ENCODE data around the gene MACF1. TPM values are rescaled to one million over a fixed set of nuclear protein-coding genes. Genes with fewer than 3 reads are reported as not detected.
"Not testable (repeated sequence)": the region's sequence is repeated elsewhere in the genome, so short reads cannot be mapped to it uniquely, and the experiment has no call there.

Gene MACF1, protein sequence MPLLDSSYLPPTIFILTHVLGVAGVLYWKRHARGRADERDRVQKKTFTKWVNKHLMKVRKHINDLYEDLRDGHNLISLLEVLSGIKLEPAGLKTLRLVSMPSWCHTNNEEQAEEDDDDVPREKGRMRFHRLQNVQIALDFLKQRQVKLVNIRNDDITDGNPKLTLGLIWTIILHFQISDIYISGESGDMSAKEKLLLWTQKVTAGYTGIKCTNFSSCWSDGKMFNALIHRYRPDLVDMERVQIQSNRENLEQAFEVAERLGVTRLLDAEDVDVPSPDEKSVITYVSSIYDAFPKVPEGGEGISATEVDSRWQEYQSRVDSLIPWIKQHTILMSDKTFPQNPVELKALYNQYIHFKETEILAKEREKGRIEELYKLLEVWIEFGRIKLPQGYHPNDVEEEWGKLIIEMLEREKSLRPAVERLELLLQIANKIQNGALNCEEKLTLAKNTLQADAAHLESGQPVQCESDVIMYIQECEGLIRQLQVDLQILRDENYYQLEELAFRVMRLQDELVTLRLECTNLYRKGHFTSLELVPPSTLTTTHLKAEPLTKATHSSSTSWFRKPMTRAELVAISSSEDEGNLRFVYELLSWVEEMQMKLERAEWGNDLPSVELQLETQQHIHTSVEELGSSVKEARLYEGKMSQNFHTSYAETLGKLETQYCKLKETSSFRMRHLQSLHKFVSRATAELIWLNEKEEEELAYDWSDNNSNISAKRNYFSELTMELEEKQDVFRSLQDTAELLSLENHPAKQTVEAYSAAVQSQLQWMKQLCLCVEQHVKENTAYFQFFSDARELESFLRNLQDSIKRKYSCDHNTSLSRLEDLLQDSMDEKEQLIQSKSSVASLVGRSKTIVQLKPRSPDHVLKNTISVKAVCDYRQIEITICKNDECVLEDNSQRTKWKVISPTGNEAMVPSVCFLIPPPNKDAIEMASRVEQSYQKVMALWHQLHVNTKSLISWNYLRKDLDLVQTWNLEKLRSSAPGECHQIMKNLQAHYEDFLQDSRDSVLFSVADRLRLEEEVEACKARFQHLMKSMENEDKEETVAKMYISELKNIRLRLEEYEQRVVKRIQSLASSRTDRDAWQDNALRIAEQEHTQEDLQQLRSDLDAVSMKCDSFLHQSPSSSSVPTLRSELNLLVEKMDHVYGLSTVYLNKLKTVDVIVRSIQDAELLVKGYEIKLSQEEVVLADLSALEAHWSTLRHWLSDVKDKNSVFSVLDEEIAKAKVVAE (N-terminal part only)
- total RNA-seq (2014; rRNA removed; shearing (Covaris generic)): 89.7 and 134 TPM in 2 replicates

DNA sequence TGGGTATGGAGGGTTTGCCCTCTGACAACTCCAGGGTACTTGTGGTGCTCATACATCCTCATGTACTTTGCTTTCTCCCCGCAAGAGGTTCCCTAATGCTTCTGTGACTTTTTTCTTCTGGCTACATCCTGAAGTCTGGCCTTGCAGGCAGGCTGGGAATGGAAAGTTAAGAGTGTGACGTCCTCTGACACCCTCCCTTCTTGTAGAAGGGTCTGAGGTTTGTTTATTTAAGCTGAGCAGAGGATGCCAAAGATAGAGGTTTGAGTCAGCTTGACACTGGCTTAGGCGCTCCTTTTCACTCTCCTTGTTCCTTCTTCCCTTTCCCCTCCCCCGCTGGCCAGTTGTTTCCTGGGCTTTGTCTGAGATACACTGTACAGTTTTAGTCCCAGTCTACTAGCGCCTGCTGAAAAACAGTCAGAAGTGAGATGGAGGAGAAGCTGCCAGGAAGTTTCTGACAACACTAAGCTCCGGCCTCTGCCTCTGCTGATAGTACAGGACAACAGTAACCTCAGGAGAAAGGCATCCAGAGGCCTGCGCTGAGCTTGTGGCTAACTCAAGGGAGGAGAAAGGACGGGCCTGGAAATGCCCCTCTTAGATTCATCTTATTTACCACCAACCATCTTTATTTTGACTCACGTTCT, at the start of gene MACF1:
MACF1 (plus strand) TSS at position 255 of the 641 bp plus-strand sequence; CDS start at position 583, 328 bp downstream.
- peak; percentile 30 for DNase-seq (ENCODE audit: low spot score)
- in situ Hi-C loops (cut with HindIII; ENCODE audit: low sequenced_read_pairs): no loop called here

DNA sequence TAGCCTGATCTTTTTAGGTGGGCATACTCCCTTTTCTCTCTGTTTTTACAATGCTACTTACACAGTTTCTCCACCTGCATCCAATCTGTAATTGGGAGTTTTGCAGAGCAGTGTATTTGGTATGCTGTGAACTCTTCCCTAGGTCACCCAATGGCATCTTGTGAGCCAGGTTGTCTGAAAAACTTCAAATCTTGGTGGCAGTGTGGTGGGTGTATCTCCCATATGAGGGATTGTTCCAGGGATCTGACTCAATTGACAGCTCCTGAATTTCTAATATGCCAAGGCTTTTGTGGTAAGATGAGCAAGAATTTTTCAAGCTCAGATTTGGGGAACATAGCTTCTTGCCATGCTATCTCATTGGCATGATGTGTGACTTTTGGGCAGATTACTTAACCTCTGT, 47.2 kb upstream of the MACF1 start:
- in situ Hi-C loops (cut with HindIII; ENCODE audit: low sequenced_read_pairs): no loop called here
- no peak for DNase-seq (ENCODE audit: low spot score)

DNA sequence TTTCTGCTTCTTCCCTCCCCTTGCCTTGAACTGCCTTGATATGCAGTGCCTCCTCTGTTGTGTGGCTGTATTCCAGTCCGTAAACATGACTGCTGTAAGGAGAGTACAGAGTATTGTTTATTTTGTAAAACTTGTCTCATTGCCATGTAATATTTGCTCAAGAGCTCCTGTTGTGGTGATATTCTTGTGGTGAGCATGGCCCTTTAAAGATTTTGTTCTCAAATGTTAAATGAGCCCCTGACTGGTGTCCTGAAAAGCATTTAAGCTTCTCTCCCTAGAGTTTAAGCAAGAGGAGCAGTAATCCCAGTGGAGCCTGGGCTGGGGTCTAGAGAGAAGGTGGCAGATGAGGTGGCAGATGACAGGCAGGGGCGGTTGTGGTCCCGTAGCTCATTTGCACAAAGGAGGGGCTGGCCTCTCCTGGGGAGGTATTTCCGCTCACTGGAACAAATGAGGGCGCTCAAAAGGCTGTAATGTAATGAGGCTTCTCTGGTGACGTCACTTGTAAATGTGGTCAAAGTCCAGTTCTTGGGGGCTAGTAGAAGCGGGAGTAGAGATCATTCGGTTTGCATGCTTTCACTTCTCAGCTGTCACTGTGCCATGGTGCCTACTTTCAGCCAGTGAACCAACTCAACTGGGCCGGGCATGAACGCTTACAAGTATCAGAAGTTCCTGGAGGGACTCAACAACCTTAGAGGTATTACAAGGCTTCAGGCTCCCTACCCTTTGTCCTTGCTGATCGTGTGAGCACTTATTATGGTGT, 46.0 kb upstream of the MACF1 start:
- peak; percentile 58 for DNase-seq (ENCODE audit: low spot score)
- in situ Hi-C loops (cut with HindIII; ENCODE audit: low sequenced_read_pairs): no loop called here

DNA sequence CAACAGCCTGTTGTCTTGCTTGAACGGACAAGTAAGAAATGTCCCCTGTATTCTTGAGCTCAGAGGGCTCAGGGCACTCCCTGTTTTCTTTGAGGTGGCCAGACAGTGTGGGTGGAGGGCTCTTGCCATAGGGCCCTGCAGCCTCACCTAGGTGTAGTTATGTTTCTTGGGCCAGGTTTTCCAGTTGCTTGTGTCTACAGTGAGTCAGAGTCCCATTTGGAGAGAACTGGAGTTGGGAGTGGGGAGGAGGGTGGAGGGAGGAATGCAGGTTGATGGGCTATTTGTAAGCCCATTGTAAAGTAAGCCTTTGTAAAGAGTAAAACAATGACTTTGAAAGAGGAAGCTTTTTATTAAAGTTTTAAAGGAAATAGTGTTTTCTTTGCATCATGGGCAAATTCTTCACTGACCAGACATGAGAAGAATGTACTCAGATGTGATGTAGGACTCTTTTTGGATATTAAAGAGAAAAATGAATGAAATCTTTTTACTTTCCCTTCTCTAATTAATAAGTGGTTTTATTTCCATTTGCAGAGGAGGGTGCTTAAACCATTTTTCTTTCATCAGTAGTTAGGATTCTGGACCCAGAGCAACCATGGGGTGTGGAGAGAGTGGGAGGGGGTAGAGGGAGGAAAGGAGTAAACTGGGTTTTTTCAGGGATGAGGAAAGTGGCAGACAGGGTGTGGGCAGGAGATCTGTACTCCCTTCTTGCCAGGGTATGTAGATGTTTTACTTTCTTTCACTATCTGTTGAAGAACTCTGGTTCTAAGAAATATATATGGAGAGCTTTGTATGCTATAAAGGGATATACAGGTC, 45.1 kb upstream of the MACF1 start:
- DNase-seq (ENCODE audit: low spot score): no peak
- in situ Hi-C loops (cut with HindIII; ENCODE audit: low sequenced_read_pairs): no loop called here

DNA sequence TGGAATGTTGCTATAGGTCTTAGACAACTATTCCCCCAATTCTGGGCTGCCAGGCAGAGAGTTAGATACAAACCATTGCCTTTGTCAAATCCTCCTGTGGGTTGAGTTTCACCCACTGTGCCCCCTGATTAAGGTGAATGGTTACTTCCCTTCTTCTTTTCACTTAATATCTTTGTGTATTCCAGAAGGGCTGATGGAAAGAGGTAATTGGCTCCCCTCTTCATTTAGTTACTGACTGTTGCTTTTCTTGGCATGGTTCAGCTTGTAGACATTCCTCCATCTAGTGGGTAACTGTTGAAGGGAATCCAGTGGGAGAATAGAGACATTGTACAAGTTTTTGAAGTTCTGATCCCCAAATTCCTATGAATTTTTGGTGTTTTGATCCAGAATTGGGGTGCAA, 43.8 kb upstream of the MACF1 start:
- no peak for DNase-seq (ENCODE audit: low spot score)

DNA sequence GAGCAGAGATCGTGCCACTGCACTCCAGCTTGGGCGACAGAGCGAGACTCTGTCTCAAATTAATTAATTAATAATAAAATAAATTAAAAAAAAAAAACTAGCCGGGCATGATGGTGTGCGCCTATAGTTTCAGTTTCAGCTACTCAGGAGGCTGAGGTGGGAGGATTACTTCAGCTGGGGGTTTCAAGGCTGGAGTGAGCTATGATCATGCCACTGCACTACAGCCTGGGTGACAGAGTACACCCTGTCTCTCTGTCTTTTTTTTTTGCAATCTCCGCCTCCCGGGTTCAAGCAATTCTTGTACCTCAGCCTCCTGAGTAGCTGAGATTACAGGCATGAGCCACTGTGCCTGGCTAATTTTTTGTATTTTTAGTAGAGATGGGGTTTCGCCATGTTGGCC, 42.7 kb upstream of the MACF1 start:
- DNase-seq (ENCODE audit: low spot score); in situ Hi-C loops (cut with HindIII; ENCODE audit: low sequenced_read_pairs): not testable (repeated sequence)

More for the DNA sequence above, 43.8 kb upstream of the MACF1 start:
- in situ Hi-C loops (cut with HindIII; ENCODE audit: low sequenced_read_pairs): no loop called here

DNA sequence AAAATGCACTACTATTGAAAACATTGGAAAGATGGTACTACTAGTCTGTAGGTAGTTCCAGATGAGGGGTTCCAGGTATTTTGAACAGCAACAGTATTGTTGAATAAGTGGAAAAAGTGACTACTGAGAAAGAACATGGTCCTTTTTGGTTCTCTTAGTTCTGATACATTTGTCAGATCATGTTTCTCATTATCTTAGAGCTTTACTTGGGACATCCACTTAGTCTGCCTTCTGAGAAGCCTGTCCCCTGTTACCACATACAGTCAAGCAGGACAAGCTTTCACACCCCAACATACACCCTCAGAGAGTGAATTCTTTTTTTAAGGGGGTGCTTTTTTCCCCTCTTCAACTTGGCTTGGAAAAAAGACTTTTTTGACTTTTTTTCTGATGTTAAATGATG, 41.0 kb upstream of the MACF1 start:
- in situ Hi-C loops (cut with HindIII; ENCODE audit: low sequenced_read_pairs): no loop called here
- no peak for DNase-seq (ENCODE audit: low spot score)

DNA sequence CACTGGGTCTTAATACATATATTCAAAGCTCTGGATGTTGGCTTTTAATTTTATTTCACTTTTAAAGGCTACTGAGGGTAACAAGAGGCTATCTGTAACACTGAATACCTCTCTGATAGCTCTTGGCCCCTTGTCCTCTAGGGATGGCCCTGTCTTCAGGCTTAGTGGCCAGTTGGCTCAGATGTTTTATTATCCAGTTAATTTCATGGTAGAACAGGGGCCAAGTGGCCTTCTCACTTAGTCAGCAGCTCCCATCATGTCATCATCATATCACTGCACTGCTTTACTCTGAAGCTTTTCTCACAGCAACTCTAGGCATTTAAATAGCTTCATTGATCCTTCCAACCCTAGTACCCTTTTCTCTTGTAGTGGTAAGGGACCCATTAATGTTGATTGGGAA, 40.2 kb upstream of the MACF1 start:
- in situ Hi-C loops (cut with HindIII; ENCODE audit: low sequenced_read_pairs): no loop called here
- DNase-seq (ENCODE audit: low spot score): peak; percentile 51

DNA sequence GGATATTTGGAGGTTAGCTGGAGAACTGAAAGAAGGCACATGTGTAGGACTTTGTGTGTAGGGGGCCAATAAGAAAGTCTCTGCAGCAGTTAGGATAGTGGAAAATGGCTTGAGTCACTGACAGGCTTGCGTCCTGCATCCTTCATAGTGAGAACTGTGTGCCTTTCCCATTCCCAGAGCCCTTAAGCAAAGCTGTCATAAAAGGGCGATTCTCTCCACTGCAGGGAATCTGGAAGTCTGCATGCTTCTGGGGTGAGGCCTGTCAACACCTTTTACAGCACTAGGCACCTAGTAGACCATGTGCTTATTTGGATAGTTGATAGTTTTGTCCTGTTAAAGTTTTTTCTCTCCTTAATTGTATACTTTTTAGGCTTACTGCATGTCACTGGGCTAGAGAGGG, 39.4 kb upstream of the MACF1 start:
- DNase-seq (ENCODE audit: low spot score): peak; percentile 64
- in situ Hi-C loops (cut with HindIII; ENCODE audit: low sequenced_read_pairs): no loop called here

DNA sequence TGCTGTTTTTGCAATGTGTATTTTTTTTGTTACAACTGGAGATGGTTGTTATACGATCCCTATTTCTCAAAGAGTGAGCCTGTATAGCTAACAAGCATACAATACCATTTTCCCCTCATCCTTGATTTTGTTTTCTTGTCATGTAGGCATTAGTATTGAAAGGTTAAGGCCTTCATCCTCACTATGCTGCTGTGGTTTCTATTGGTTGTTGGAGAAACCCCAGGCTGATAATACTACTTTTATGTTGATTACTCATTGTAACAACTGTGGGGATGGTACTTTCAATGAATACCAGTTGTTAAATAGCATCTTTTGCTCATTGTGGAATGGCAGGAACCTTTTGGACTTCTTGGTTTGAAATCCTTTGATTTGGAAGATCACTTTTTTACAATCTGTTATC, 39.0 kb upstream of the MACF1 start:
- no peak for DNase-seq (ENCODE audit: low spot score)
- in situ Hi-C loops (cut with HindIII; ENCODE audit: low sequenced_read_pairs): no loop called here

DNA sequence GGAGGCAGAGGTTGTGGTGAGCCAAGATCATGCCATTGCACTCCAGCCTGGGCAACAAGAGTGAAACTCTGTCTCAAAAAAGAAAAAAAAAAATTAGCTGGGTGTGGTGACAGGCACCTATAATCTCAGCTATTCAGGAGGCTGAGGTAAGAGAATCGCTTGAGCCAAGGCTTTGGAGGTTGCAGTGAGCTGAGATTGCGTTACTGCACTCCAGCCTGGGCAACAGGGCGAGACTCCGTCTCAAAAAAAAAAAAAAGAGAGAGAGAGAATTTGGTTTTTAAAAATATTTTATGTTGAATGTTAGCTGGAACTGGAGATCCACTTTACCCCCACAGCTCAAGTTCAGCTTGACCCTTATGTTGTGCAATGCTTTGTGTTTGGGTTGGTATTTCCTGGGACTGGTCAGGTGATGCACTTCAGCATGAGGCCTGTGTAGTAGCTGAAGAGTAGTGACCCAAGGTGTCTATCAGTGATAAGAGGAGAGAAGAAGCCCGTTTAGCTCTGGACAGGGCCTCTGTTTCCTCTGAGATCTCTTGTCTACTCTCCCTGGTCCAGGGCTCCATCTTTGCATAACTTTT, 36.8 kb upstream of the MACF1 start:
- in situ Hi-C loops (cut with HindIII; ENCODE audit: low sequenced_read_pairs): no loop called here
- no peak for DNase-seq (ENCODE audit: low spot score)

DNA sequence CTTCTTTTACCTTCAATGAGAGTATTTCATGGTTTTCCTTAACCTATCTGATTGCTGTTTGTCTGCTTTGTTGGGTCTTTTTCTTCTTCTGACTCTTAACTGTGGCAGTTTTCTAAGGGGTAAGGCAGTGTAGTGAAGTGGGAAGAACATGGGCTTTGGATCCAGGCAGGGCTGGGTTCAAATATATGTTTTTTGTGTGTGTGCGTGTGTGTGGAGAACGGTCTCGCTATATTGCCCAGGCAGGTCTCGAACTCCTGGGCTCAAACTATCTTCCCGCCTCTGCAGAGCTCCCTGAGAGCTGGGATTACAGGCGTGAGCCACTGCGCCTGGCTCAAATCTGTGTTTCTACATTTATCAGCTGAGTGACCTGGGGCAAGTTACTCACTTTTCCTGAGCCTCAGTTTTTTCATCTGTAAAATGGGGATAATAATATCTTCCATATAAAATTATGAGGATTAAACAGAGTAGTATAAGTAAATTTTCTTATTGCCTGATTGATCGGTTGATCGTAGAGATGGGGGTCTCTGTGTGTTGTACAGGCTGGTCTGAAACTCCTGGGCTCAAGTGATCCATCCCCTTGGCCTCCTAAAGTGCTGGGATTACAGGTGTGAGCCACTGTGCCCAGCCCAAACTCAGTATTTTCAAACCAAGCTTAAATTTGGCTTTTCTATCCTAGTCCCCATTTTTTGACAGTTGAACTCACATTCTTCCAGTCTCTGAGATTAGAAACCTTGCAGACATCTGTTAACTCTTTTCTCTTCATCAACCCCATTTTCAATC, 36.0 kb upstream of the MACF1 start:
- in situ Hi-C loops (cut with HindIII; ENCODE audit: low sequenced_read_pairs): no loop called here
- no peak for DNase-seq (ENCODE audit: low spot score)

DNA sequence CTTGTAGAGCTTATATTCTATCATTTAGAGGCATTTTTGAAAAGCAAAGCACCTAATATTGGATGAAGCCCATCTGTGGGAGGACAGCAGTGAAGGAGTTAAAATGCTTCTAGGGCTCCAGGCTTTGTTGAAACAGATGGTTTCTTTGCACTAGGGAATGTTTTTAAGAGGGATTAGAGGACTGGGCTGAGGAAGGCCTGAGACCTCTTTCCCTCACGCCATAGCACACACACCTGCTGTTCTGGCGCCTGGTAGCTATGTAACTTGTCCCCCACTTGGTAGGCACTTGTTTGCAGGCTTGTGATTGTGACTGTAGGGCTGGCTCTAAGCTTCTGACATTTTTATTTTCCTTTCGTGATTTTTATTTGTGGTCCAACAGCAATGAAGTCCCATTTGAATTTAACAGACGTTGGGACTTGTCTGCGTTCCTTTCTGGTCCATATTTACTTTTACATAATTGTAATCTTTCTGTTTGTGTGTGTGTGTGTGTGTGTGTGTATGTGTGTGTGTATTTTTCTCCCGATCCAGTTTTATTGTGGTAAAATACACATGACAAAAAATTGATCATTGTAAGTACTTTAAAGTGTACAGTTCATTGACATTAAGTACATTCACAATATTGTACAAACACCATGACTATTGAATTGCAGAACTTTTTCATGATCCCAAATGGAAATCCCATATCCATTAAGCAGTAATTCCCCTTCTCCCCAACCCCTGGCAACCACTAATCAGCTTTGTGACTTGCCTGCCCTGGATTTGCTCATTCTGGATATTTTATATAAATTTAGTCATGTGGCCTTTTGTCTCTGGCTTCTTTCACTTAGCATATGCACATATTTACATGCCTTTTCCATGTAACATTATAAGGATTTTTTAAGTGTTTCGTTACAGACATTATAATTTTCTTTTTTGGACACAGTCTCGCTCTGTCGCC, 33.5 kb upstream of the MACF1 start:
- peak; percentile 87 for DNase-seq (ENCODE audit: low spot score)
- in situ Hi-C loops (cut with HindIII; ENCODE audit: low sequenced_read_pairs): no loop called here

DNA sequence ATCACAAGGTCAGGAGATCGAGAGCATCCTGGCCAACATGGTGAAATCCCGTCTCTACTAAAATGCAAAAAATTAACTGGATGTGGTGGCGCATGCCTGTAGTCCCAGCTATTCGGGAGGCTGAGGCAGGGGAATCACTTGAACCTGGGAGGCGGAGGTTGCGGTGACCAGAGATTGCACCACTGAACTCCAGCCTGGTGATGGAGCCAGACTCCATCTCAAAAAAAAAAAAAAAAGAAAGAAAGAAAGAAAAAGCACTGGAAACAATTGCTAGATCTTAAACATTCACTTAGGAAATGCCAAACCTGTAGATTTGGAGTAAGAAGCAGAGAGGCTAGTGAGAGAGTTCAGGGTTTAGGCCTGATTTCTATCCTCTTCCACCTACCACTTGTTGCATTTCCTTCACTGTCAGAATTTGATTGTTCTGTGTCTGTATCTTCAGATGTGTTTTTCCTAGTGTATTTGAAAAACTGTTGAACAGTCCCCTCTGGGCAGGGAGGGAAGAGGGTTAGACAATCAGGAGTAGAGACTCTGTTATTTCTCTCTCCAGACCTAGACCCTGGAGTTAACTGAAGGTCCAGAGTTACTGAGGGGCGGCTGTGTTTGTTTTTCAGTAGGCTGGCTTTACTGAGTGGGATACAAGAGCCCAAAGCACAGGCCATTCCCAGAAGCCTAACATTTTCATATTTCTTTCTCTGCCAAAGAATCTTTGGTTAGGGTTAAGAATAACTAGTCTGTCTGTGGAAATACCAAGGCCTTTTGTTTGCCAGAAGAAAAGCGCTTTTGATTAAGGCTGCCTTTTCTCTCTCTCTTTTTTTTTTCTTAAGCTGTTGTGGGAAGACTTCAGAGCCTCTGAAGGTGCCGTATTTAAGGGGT, 31.1 kb upstream of the MACF1 start:
- DNase-seq (ENCODE audit: low spot score): no peak
- in situ Hi-C loops (cut with HindIII; ENCODE audit: low sequenced_read_pairs): no loop called here

DNA sequence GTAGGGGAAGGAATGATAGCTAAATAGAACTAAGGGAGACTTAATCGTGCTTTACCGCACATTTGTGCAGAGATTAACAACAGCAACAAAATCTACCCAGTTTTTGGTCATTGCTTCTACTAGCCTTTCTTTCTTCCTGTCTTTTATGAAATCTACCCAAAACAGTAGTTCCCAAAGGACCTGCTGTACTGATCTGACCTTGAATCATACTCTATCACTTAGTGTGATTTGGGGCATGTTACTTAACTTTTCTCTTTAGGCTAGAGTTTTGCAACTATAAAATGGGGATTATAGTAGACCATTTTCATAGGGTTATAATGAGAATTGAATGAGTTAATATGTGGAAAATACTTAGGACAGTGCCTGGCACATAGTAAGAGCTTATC, 30.5 kb upstream of the MACF1 start:
- in situ Hi-C loops (cut with HindIII; ENCODE audit: low sequenced_read_pairs): no loop called here

More for the DNA sequence above, 30.5 kb upstream of the MACF1 start:
- DNase-seq (ENCODE audit: low spot score): no peak
